ENCODE results near the gene RNF114.
"Not testable (repeated sequence)": the region's sequence is repeated elsewhere in the genome, so short reads cannot be mapped to it uniquely, and the experiment has no call there.

RNF114 gene

GRCh38 chr20:49956689-49957088 lies 20.5 kb downstream of the RNF114 start:
- H3K9me3 Mint-ChIP-seq = no peaks in the 10 kb centered on the region
- peak overlapping the region; percentile 88 for H3K27ac Mint-ChIP-seq
- ATAC-seq (replicated peaks) (no peak), DNase-seq (no peak)
- H3K36me3 Mint-ChIP-seq = peaks cover 41 to 61% of the 10 kb centered on the region in 2 donors
- no peak overlapping the region for H3K4me3 Mint-ChIP-seq
- peaks cover 14 to 25% of the 10 kb centered on the region in 2 donors for H3K4me1 Mint-ChIP-seq
- no peaks in the 10 kb centered on the region for H3K27me3 Mint-ChIP-seq

DNA sequence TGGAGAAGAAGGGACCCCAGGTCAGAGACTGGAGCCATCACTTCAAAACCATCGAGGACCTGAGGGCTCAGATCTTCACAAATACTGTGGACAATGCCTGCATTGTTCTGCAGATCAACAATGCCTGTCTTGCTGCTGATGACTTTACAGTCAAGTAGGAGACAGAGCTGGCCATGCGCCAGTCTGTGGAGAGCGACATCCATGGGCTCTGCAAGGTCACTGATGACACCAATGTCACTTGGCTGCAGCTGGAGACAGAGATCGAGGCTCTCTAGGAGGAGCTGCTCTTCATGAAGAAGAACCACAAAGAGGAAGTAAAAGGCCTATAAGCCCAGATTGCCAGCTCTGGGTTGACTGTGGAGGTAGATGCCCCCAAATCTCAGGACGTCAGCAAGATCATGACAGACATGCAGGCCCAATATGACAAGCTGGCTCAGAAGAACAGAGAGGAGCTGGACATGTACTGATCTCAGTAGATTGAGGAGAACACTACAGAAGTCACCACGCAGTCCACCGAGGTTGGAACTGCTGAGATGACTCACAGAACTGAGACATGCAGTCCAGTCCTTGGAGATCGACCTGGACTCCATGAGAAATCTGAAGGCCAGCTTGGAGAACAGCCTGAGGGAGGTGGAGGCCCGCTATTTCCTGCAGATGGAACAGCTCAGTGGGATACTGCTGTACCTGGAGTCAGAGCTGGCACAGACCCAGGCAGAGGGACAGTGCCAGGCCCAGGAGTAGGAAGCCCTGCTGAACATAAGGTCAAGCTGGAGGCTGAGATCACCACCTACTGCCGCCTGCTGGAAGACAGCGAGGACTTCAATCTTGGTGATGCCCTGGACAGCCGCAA lies 21.1 kb downstream of the RNF114 start:
- H3K36me3 Mint-ChIP-seq = peaks cover 41 to 54% of the 10 kb centered on the region in 2 donors
- not testable (repeated sequence) for H3K27me3 Mint-ChIP-seq, H3K4me3 Mint-ChIP-seq, H3K9me3 Mint-ChIP-seq, DNase-seq
- peak overlapping the region; percentile 88 for H3K27ac Mint-ChIP-seq
- H3K4me1 Mint-ChIP-seq = peaks cover 14 to 25% of the 10 kb centered on the region in 2 donors
- peak; percentile 49 to 64 for ATAC-seq (replicated peaks)

DNA sequence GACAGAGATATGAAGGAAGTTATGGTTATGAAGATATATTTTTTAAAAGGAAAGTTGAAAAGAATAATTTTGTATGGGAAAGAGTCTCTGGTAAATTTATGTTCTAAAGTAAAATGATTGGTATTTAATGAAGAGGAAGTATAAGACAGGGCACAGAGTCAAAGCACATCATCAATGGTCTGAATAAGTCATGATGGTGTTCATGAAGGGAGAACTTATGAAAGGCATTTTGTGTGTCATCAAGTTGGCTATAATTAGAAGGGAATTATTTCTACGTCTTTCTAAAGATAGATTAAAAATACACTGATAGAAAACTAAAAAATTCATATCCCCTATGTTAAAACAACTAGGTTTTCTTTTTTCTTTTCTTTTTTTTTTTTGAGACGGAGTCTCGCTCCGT lies 25.2 kb downstream of the RNF114 start:
- Mint-ChIP-seq H3K36me3 (peaks cover 25 to 35% of the 10 kb centered on the region in 2 donors), H3K9me3 (no peaks in the 10 kb centered on the region), H3K4me1 (peaks cover 14 to 25% of the 10 kb centered on the region in 2 donors), H3K27me3 (no peaks in the 10 kb centered on the region), H3K4me3 (no peak overlapping the region), H3K27ac (no peak overlapping the region)
- DNase-seq = no peak
- ATAC-seq (replicated peaks) = peak in 1 of 2 donors; percentile 28

GRCh38 chr20:49964964-49965780 lies 29.0 kb downstream of the RNF114 start:
- no peak overlapping the region for H3K27ac Mint-ChIP-seq
- DNase-seq (no peak), ATAC-seq (replicated peaks) (peak in 1 of 2 donors; percentile 49)
- H3K36me3 Mint-ChIP-seq = peaks cover 3 to 5% of the 10 kb centered on the region in 2 donors
- no peaks in the 10 kb centered on the region for H3K27me3 Mint-ChIP-seq
- H3K4me1 Mint-ChIP-seq = peaks cover 2 to 5% of the 10 kb centered on the region in 2 donors
- no peak overlapping the region for H3K4me3 Mint-ChIP-seq
- no peaks in the 10 kb centered on the region for H3K9me3 Mint-ChIP-seq

GRCh38 chr20:49965781-49966305 lies 29.6 kb downstream of the RNF114 start:
- H3K4me3 Mint-ChIP-seq = no peak overlapping the region
- H3K9me3 Mint-ChIP-seq = no peaks in the 10 kb centered on the region
- H3K4me1 Mint-ChIP-seq = peaks cover 2 to 5% of the 10 kb centered on the region in 2 donors
- no peak for DNase-seq
- ATAC-seq (replicated peaks) = no peak
- no peak overlapping the region for H3K27ac Mint-ChIP-seq
- H3K36me3 Mint-ChIP-seq = peaks cover 3 to 5% of the 10 kb centered on the region in 2 donors
- no peaks in the 10 kb centered on the region for H3K27me3 Mint-ChIP-seq

DNA sequence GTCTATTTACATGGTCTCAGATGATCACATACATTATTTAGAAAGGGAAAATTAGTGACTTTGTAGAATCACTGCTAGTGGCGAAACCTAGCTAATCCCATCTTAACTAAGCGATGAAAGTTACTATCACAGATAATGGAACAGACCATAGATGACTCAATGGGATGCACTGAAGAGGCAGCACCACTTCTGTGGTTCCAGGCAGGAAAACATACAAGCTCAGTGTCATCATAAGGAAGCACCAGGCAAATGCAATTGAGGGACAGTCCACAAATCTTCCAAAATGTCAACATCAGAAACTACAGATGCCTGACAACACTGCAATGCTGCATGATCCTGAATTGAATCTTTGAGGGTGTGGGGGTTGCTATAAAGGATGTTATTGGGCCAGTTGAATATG lies 30.7 kb downstream of the RNF114 start:
- Mint-ChIP-seq H3K9me3 (no peaks in the 10 kb centered on the region), H3K4me1 (peaks cover 0 to 5% of the 10 kb centered on the region in 2 donors), H3K36me3 (peaks cover 0 to 3% of the 10 kb centered on the region in 2 donors), H3K4me3 (no peak overlapping the region), H3K27ac (no peak overlapping the region), H3K27me3 (no peaks in the 10 kb centered on the region)
- ATAC-seq (replicated peaks) (no peak), DNase-seq (no peak)

GRCh38 chr20:49969234-49969633 lies 33.0 kb downstream of the RNF114 start:
- no peaks in the 10 kb centered on the region for H3K27me3 Mint-ChIP-seq
- H3K9me3 Mint-ChIP-seq = no peaks in the 10 kb centered on the region
- no peaks in the 10 kb centered on the region for H3K36me3 Mint-ChIP-seq
- no peak overlapping the region for H3K4me3 Mint-ChIP-seq
- ATAC-seq (replicated peaks) (peak in 1 of 2 donors; percentile 51), DNase-seq (no peak)
- peaks cover 0 to 5% of the 10 kb centered on the region in 2 donors for H3K4me1 Mint-ChIP-seq
- H3K27ac Mint-ChIP-seq = no peak overlapping the region

GRCh38 chr20:49969946-49970345 lies 33.7 kb downstream of the RNF114 start:
- no peak for ATAC-seq (replicated peaks)
- no peaks in the 10 kb centered on the region for H3K27me3 Mint-ChIP-seq
- no peaks in the 10 kb centered on the region for H3K36me3 Mint-ChIP-seq
- H3K27ac Mint-ChIP-seq = no peak overlapping the region
- peaks cover 0 to 5% of the 10 kb centered on the region in 2 donors for H3K4me1 Mint-ChIP-seq
- H3K9me3 Mint-ChIP-seq = no peaks in the 10 kb centered on the region
- no peak for DNase-seq
- no peak overlapping the region for H3K4me3 Mint-ChIP-seq

DNA sequence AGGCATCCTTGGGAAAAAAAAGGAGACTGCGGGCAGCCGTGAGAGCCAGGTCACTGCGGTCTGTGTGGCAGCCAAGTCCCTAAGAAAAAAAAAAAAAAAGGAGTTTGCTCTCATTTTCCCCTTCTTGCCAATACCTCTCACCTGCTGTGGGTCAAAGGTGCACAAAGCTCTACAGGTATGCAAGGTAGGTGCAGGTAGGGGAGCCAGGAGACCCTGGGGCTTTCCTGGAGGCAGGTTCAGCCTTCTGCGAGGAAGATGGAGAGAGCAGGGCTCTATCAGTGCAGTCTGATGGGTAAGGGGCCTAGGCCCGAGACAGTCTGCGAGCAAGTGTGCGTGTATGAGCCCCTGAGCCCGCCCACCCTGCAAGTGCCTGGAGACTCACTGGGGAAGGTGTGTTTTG lies 34.3 kb downstream of the RNF114 start:
- H3K9me3 Mint-ChIP-seq = no peaks in the 10 kb centered on the region
- DNase-seq (no peak), ATAC-seq (replicated peaks) (no peak)
- H3K36me3 Mint-ChIP-seq = no peaks in the 10 kb centered on the region
- H3K27ac Mint-ChIP-seq = no peak overlapping the region
- H3K27me3 Mint-ChIP-seq = no peaks in the 10 kb centered on the region
- H3K4me1 Mint-ChIP-seq = peaks cover 0 to 5% of the 10 kb centered on the region in 2 donors
- H3K4me3 Mint-ChIP-seq = no peak overlapping the region

DNA sequence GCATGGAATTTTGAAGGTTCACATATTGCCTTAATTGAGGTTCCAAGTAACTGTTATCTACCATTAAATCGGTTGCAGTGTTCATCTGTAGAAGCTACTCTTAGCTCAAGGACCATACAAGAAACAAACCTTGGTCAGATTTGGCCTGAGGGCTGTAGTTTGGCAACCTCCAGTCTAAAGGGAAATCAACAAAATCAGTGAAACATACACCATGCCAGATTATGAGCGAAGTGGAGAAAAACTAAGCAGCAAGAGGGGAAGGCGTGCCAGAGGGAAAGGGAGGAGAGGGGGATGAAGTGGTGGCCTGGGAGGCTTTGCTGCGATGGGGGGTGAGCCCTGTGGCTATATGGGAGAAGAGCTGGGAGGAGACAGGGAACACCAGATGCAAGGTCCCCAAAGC lies 37.8 kb downstream of the RNF114 start:
- H3K27me3 Mint-ChIP-seq = peaks cover 4 to 7% of the 10 kb centered on the region in 2 donors
- no peaks in the 10 kb centered on the region for H3K9me3 Mint-ChIP-seq
- no peaks in the 10 kb centered on the region for H3K36me3 Mint-ChIP-seq
- H3K4me3 Mint-ChIP-seq = no peak overlapping the region
- no peak for ATAC-seq (replicated peaks)
- H3K4me1 Mint-ChIP-seq = no peaks in the 10 kb centered on the region
- DNase-seq = no peak
- H3K27ac Mint-ChIP-seq = no peak overlapping the region

DNA sequence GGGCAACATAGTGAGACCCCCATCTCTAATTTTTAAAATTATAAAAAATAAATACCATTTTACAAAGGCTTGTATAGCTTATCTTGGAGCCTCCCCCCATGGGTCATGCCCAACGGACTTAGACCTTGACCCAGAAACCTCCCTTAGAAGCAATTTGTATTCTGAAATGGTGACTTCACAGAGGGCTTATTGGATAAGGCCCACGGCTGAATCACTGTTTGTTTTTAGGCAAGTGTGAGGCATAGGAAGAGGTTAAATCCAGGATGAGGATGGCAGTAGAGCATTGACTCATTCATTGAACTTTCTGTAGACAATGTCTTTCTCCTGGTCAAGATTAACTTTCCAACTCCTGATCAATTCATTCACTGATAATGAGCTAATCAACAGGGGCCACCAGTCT lies 40.3 kb downstream of the RNF114 start:
- Mint-ChIP-seq H3K4me1 (peaks cover 9 to 20% of the 10 kb centered on the region in 2 donors), H3K9me3 (no peaks in the 10 kb centered on the region), H3K4me3 (no peak overlapping the region), H3K27ac (no peak overlapping the region), H3K27me3 (peaks cover 7 to 10% of the 10 kb centered on the region in 2 donors), H3K36me3 (peaks cover 0 to 2% of the 10 kb centered on the region in 2 donors)
- ATAC-seq (replicated peaks) = no peak
- no peak for DNase-seq

GRCh38 chr20:49977740-49978139 lies 41.5 kb downstream of the RNF114 start:
- Mint-ChIP-seq H3K4me1 (peaks cover 16 to 29% of the 10 kb centered on the region in 2 donors), H3K27me3 (peaks cover 12 to 17% of the 10 kb centered on the region in 2 donors)
- not testable (repeated sequence) for H3K4me3 Mint-ChIP-seq; ATAC-seq (replicated peaks); H3K9me3 Mint-ChIP-seq; H3K36me3 Mint-ChIP-seq; DNase-seq; H3K27ac Mint-ChIP-seq

GRCh38 chr20:49978685-49979029 lies 42.5 kb downstream of the RNF114 start:
- H3K4me3 Mint-ChIP-seq = peak overlapping the region in 1 of 2 donors; percentile 75
- no peaks in the 10 kb centered on the region for H3K9me3 Mint-ChIP-seq
- ATAC-seq (replicated peaks) = no peak

DNA sequence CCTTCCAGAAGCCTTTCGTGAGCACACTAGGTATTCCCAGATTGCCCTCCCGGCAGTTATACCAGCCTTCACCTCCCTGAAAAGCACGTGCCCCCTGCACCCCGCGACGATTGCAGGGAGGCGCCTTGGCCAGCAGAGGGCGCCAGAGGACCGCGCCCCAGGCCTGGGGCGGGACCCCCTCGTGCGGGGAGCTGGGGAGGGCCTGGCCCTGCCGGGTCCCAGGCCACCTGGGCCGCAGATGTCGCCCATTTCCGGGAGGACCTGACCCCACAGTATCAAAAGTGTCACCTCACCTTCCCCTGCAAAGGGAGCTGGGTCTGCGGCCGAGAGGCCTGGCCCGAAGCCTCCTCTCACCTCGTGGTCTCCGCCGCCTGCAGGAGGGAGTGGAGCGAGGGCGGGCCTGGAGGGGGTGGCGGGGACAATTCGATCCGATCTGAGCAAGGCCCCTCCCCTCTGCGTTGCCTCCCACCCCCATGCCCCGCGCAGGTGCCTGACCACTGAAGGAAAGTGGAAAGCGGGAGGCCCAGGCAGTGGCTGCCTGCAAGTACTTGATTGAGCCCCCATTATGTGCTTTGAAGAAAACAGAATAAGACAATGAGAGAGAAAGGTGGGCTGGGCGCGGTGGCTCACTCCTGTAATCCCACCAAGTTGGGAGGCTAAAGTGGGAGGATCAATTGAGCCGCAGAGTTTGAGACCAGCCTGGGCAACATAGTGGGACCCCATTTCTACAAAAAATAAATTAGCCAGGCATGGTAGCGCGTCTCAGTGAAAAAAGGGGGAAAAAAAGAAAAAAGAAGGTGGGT lies 43.0 kb downstream of the RNF114 start:
- Mint-ChIP-seq H3K27me3 (peaks cover 16 to 21% of the 10 kb centered on the region in 2 donors), H3K4me3 (peak overlapping the region; percentile 25 to 75)
- peak; percentile 52 for DNase-seq

More at GRCh38 chr20:49978685-49979029, 42.5 kb downstream of the RNF114 start:
- Mint-ChIP-seq H3K4me1 (peaks cover 22 to 38% of the 10 kb centered on the region in 2 donors), H3K36me3 (peaks cover 3% of the 10 kb centered on the region in 2 donors), H3K27ac (no peak overlapping the region), H3K27me3 (peaks cover 12 to 17% of the 10 kb centered on the region in 2 donors)
- no peak for DNase-seq

More for the DNA sequence above, 43.0 kb downstream of the RNF114 start:
- Mint-ChIP-seq H3K9me3 (no peaks in the 10 kb centered on the region), H3K36me3 (peaks cover 3% of the 10 kb centered on the region in 2 donors), H3K4me1 (peaks cover 24 to 40% of the 10 kb centered on the region in 2 donors), H3K27ac (no peak overlapping the region)
- peak; percentile 64 to 68 for ATAC-seq (replicated peaks)

Measured in stimulated activated naive B cell treated with anti-CD40 and anti-IgM and Interleukin-4, amounts not matched to agents 10 μg/mL and 1 μg/mL and 100 μg/mL, for 72 hours (primary cell).